B cell (primary cell): Measurements from ENCODE around the gene DCHS1. TPM values are rescaled to one million over a fixed set of nuclear protein-coding genes. Genes with fewer than 3 reads are reported as not detected.
A peak's percentile ranks its signal among the peaks of the same experiment; 100 is the strongest.

Experiments
- ATAC-seq: fragments of 200-7000 bp; cut with Tn5 transposase; one replicate; pipeline ENCODE4 v1.10.0; 2021; ENCODE audit warnings: low read depth, mild to moderate bottlenecking, moderate number of reproducible peaks, moderate library complexity
- CTCF ChIA-PET: fragments of 350-600 bp; sonication (Branson Sonifier 250); formaldehyde crosslinking; loops from one replicate; lab custom pipeline; 2021; ENCODE audit warnings: antibody characterized with exemption, inconsistent platforms; lab: Charles Lee
- POLR2A ChIA-PET: fragments of 350-600 bp; sonication (Branson Sonifier 250); formaldehyde crosslinking; loops from one replicate; lab custom pipeline; 2021; ENCODE audit warnings: antibody characterized with exemption; lab: Charles Lee
- DNase-seq: peaks from one replicate; pipeline ENCODE4 v3.0.0; 2013
- H2AFZ ChIP-seq: 2 replicates; pipeline ENCODE4 v1.6.1; 2012; ENCODE audit warnings: mild to moderate bottlenecking, low read depth, low read length; ENCODE audit not compliant: insufficient read depth, poor library complexity, severe bottlenecking
- H3K27ac ChIP-seq, 2 donors: 1 replicate in 1 of 2; 2 replicates in 1 of 2; pipeline ENCODE4 v1.5.1; 2012 to 2013; ENCODE audit warnings: low read length in 2 of 2, mild to moderate bottlenecking in 2 of 2, moderate library complexity in 1 of 2
- H3K27me3 ChIP-seq, 4 experiments: fragments of 200-600 bp in 1 of 4; sonication (generic) in 1 of 4; replicated peaks in 1 of 4; 1 replicate in 2 of 4; 2 replicates in 2 of 4; pipeline versions ENCODE4 v1.6.1 to v1.7.0; 2013 to 2016; ENCODE audit warnings: low read length in 3 of 4, mild to moderate bottlenecking in 2 of 4, mixed read lengths in 1 of 4, moderate library complexity in 1 of 4; ENCODE audit not compliant: insufficient read depth in 4 of 4, control insufficient read depth in 3 of 4; ENCODE audit errors: control extremely low read depth in 1 of 4
- H3K36me3 ChIP-seq, 2 experiments: replicated peaks in 1 of 2; 1 replicate in 1 of 2; 2 replicates in 1 of 2; pipeline versions ENCODE4 v1.6.1 to v1.7.1; 2013; ENCODE audit warnings: low read length in 1 of 2; ENCODE audit not compliant: insufficient read depth in 2 of 2, control insufficient read depth in 1 of 2; ENCODE audit errors: control extremely low read depth in 1 of 2, extremely low read depth in 1 of 2
- H3K4me1 ChIP-seq, 2 donors: fragments of 200-600 bp in 1 of 2; sonication (generic) in 1 of 2; 1 replicate in 1 of 2; 2 replicates in 1 of 2; pipeline versions ENCODE4 v1.5.1 to v1.6.1; 2013 to 2017; ENCODE audit warnings: low read length in 2 of 2; ENCODE audit not compliant: control insufficient read depth in 2 of 2, insufficient read depth in 2 of 2
- H3K4me2 ChIP-seq: replicated peaks from 2 replicates; pipeline ENCODE3; 2012; ENCODE audit warnings: mild to moderate bottlenecking, low read depth, low read length; ENCODE audit not compliant: poor library complexity, severe bottlenecking
- H3K4me3 ChIP-seq, 5 experiments: fragments of 200-600 bp in 1 of 5; sonication (generic) in 1 of 5; 1 replicate in 3 of 5; 2 replicates in 2 of 5; pipeline versions ENCODE4 v1.5.1 to v1.7.0; 2011 to 2016; ENCODE audit warnings: low read length in 4 of 5, mild to moderate bottlenecking in 4 of 5, low read depth in 2 of 5, control low read depth in 1 of 5, moderate library complexity in 1 of 5; ENCODE audit not compliant: insufficient read depth in 1 of 5; ENCODE audit errors: control extremely low read depth in 1 of 5, extremely low read depth in 1 of 5
- H3K79me2 ChIP-seq: fragments of 200-600 bp; sonication (generic); one replicate; pipeline ENCODE4 v1.6.0; 2016; ENCODE audit warnings: low read length; ENCODE audit not compliant: control insufficient read depth, insufficient read depth
- H3K9ac ChIP-seq: fragments of 200-600 bp; sonication (generic); 2 replicates; pipeline ENCODE4 v1.6.1; 2017; ENCODE audit warnings: mild to moderate bottlenecking, low read length, moderate library complexity
- H3K9me3 ChIP-seq, 3 donors: one replicate each; pipeline versions ENCODE4 v1.6.1 to v1.7.1; 2013; ENCODE audit warnings: low read length in 2 of 3; ENCODE audit not compliant: control insufficient read depth in 2 of 3, insufficient read depth in 1 of 3; ENCODE audit errors: control extremely low read depth in 1 of 3
- H4K20me1 ChIP-seq: 2 replicates; pipeline ENCODE4 v1.6.0; 2012; ENCODE audit warnings: mild to moderate bottlenecking, low read length; ENCODE audit not compliant: insufficient read depth, control insufficient read depth, poor library complexity, severe bottlenecking
- H3K27ac Mint-ChIP-seq: one replicate; pipeline ENCODE4 v1.8.0; 2021; ENCODE audit warnings: mixed read lengths
- H3K27me3 Mint-ChIP-seq: one replicate; pipeline ENCODE4 v1.8.0; 2021; ENCODE audit warnings: mixed read lengths
- H3K4me1 Mint-ChIP-seq: one replicate; pipeline ENCODE4 v1.8.0; 2021; ENCODE audit warnings: mixed read lengths
- H3K4me3 Mint-ChIP-seq: one replicate; pipeline ENCODE4 v1.8.0; 2021; ENCODE audit warnings: mixed read lengths
- H3K9me3 Mint-ChIP-seq: one replicate; pipeline ENCODE4 v1.8.0; 2022; ENCODE audit warnings: mixed read lengths; ENCODE audit not compliant: insufficient read depth
- EZH2 ChIP-seq: IDR thresholded peaks from 2 replicates; pipeline ENCODE4 v1.6.1; 2012; ENCODE audit warnings: borderline replicate concordance, low read depth, mild to moderate bottlenecking, moderate library complexity, low read length; ENCODE audit not compliant: insufficient read depth, poor library complexity, severe bottlenecking
- WGBS: methylation state at CpG from one replicate; pipeline ENCODE4 v1.1.5; 2013; ENCODE audit warnings: missing lambda C conversion rate; ENCODE audit not compliant: insufficient coverage; 5-methylcytosine and 5-hydroxymethylcytosine counted together
- intact Hi-C: fragments of 100-400 bp; cut with micrococcal nuclease; formaldehyde crosslinking; loops from one replicate; pipeline ENCODE4 v1.10.0; 2022
- polyA plus RNA-seq: library from polyadenylated mRNA; depleted of rRNA; stranded (reverse); fragments of >200 nt; gene quantifications from 2 replicates; pipeline ENCODE4 v1.2.3, GENCODE V29; 2012
- total RNA-seq, 2 donors: library from RNA; stranded (reverse); fragments of 120-200 nt in 1 of 2; gene quantifications; 1 replicate in 1 of 2; 2 replicates in 1 of 2; pipeline versions ENCODE4 v1.2.3 to v1.2.4, GENCODE V29; 2013 to 2022
- TF ChIP-seq, protein P1 (sequence below): fragments of 200-600 bp; IDR thresholded peaks from one replicate; pipeline ENCODE4 v1.8.0; 2022; ENCODE audit warnings: antibody characterized with exemption, mild to moderate bottlenecking

Gene DCHS1
- total and polyA plus RNA-seq, 2 donors (not counting 1 experiment from before 2014, with no cell fraction given): 0.31 to 0.84 TPM

DNA sequence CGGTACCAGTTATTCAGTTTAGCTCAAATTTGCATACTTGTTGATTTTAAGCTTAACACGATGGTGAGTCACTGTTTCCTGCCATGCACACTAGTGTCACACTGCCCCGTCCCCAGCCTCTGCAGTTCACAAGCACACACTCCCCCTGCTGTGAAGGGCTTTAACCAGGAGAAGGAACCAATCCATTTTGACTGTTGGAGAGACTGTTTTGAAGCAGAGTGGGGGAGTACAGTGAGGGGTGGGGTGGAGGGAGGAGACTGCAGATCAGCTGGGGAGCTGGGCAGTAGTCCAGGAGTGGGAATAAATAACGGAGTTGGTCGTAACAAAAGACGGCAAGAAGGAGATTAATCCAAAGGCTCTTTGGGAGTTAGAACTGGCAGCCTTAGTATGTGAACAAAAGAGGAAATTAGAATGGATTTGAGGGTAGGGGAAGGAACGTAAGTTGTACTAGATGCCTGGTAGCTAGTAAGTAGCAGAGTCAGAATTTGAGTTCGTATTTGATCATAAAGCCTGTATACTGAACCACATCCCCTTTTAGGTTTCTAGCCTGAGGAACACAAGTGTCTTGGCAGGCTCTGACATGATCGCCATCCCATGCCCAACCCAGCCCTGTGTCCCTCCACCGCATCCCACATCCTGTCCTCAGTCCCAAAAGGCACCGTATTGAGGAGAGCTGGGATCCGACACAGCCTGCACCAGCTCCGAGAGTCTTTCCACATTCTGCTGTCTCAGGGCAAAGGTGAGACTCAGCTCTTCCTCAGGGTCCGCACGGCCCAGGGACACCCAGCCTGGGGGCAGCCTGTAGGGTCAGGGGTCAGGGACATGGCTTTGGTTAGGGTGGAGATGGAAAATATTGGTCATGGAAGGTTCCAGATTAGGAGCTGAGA, 37.2 kb downstream of the DCHS1 start:
- Histone ChIP-seq H3K4me1 (peaks cover 19 to 33% of the 10 kb centered on the region in 2 donors), H3K27me3 (no peaks in the 10 kb centered on the region), H3K4me3 (peak overlapping the region; percentile 82 to 100 (median 96)), H3K27ac (peak overlapping the region; percentile 94 to 97), H4K20me1 (no peaks in the 10 kb centered on the region), H2AFZ (peak overlapping the region; percentile 77), H3K9me3 (no peaks in the 10 kb centered on the region), H3K36me3 (peaks cover 0 to 34% of the 10 kb centered on the region in 2 experiments), H3K4me2 (peak overlapping the region; percentile 95), H3K79me2 (peaks cover 34% of the 10 kb centered on the region), H3K9ac (peak overlapping the region; percentile 88)
- TF ChIP-seq EZH2: no peak
- TF ChIP-seq, protein P1, sequence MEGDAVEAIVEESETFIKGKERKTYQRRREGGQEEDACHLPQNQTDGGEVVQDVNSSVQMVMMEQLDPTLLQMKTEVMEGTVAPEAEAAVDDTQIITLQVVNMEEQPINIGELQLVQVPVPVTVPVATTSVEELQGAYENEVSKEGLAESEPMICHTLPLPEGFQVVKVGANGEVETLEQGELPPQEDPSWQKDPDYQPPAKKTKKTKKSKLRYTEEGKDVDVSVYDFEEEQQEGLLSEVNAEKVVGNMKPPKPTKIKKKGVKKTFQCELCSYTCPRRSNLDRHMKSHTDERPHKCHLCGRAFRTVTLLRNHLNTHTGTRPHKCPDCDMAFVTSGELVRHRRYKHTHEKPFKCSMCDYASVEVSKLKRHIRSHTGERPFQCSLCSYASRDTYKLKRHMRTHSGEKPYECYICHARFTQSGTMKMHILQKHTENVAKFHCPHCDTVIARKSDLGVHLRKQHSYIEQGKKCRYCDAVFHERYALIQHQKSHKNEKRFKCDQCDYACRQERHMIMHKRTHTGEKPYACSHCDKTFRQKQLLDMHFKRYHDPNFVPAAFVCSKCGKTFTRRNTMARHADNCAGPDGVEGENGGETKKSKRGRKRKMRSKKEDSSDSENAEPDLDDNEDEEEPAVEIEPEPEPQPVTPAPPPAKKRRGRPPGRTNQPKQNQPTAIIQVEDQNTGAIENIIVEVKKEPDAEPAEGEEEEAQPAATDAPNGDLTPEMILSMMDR: no peak
- no peaks in the 10 kb centered on the region for H3K27me3 Mint-ChIP-seq
- DNase-seq: peak; percentile 82
- no peak overlapping the region for H3K4me3 Mint-ChIP-seq
- ChIA-PET POLR2A (interaction anchor here (0.8 to 3.2 kb wide), 9 partner anchors 9 to 228 kb away, joined by 3 to 38 read pairs (median 7); partner anchors contain the start of genes ARFIP2, ILK, MRPL17 and RRP8), CTCF (interaction anchor here (1.0 to 4.7 kb wide), 17 partner anchors 9 to 239 kb away, joined by 3 to 38 read pairs (median 5); partner anchors contain the start of genes ILK and MRPL17)
- ATAC-seq: peak; percentile 47
- H3K9me3 Mint-ChIP-seq: no peaks in the 10 kb centered on the region
- H3K4me1 Mint-ChIP-seq: peaks cover 11% of the 10 kb centered on the region
- intact Hi-C loops: loop anchor here (1.0 to 2.0 kb wide), 5 partner anchors 15 to 384 kb away; partner anchors contain the start of genes FHIP1B, ILK, MRPL17 and RRP8
- H3K27ac Mint-ChIP-seq: no peak overlapping the region
- WGBS: 5% methylated on average over 14 of the region's 15 CpGs
